ENCODE data around the gene CFAP46. TPM values are rescaled to one million over a fixed set of nuclear protein-coding genes. Genes with fewer than 3 reads are reported as not detected.
"Not testable (repeated sequence)": the region's sequence is repeated elsewhere in the genome, so short reads cannot be mapped to it uniquely, and the experiment has no call there.

Gene CFAP46
- total RNA-seq, 2 experiments from 2014 or later: 0.07 TPM; not detected in 1

GRCh38 chr10:132798876-132799275 is 143.5 kb downstream of the CFAP46 start:
- CTCF ChIA-PET: no interaction called here

GRCh38 chr10:132798403-132798802 is 144.0 kb downstream of the CFAP46 start:
- no peak overlapping the region for H3K4me3 Mint-ChIP-seq
- no peaks in the 10 kb centered on the region for H3K36me3 Mint-ChIP-seq
- intact Hi-C loops (cut with micrococcal nuclease): no loop called here
- no peaks in the 10 kb centered on the region for H3K9me3 Mint-ChIP-seq
- CTCF ChIA-PET: no interaction called here
- no peaks in the 10 kb centered on the region for H3K4me1 Mint-ChIP-seq (ENCODE audit: low read depth)
- H3K27me3 Mint-ChIP-seq: no peaks in the 10 kb centered on the region
- no peak for DNase-seq
- no peak overlapping the region for H3K27ac Mint-ChIP-seq
- POLR2A ChIA-PET: no interaction called here

More at GRCh38 chr10:132798876-132799275, 143.5 kb downstream of the CFAP46 start:
- no peak for DNase-seq
- POLR2A ChIA-PET: no interaction called here
- H3K27me3 Mint-ChIP-seq: no peaks in the 10 kb centered on the region
- no peaks in the 10 kb centered on the region for H3K4me1 Mint-ChIP-seq (ENCODE audit: low read depth)
- no peak overlapping the region for H3K27ac Mint-ChIP-seq
- H3K4me3 Mint-ChIP-seq: no peak overlapping the region
- H3K36me3 Mint-ChIP-seq: no peaks in the 10 kb centered on the region
- intact Hi-C loops (cut with micrococcal nuclease): no loop called here
- H3K9me3 Mint-ChIP-seq: no peaks in the 10 kb centered on the region

GRCh38 chr10:132797986-132798385 is 144.4 kb downstream of the CFAP46 start:
- H3K4me1 Mint-ChIP-seq (ENCODE audit: low read depth); CTCF ChIA-PET; POLR2A ChIA-PET: not testable (repeated sequence)

GRCh38 chr10:132796846-132797245 is 145.5 kb downstream of the CFAP46 start:
- H3K36me3 Mint-ChIP-seq: no peaks in the 10 kb centered on the region
- H3K4me1 Mint-ChIP-seq (ENCODE audit: low read depth): no peaks in the 10 kb centered on the region
- ChIA-PET POLR2A (no interaction called here), CTCF (no interaction called here)
- intact Hi-C loops (cut with micrococcal nuclease): no loop called here
- no peak overlapping the region for H3K4me3 Mint-ChIP-seq
- H3K9me3 Mint-ChIP-seq: no peaks in the 10 kb centered on the region
- no peak for DNase-seq
- no peak overlapping the region for H3K27ac Mint-ChIP-seq
- no peaks in the 10 kb centered on the region for H3K27me3 Mint-ChIP-seq

More at GRCh38 chr10:132797986-132798385, 144.4 kb downstream of the CFAP46 start:
- intact Hi-C loops (cut with micrococcal nuclease); H3K27ac Mint-ChIP-seq; H3K9me3 Mint-ChIP-seq; H3K36me3 Mint-ChIP-seq; H3K4me3 Mint-ChIP-seq; DNase-seq; H3K27me3 Mint-ChIP-seq: not testable (repeated sequence)

GRCh38 chr10:132793871-132794849 is 148.2 kb downstream of the CFAP46 start:
- H3K36me3 Mint-ChIP-seq: no peaks in the 10 kb centered on the region
- intact Hi-C loops (cut with micrococcal nuclease): no loop called here
- ChIA-PET CTCF (interaction anchor here (3.1 kb wide), 1 partner anchor 139 kb away, joined by 15 read pairs; no protein-coding TSS in a partner anchor), POLR2A (no interaction called here)
- no peaks in the 10 kb centered on the region for H3K9me3 Mint-ChIP-seq
- H3K4me1 Mint-ChIP-seq (ENCODE audit: low read depth): no peaks in the 10 kb centered on the region
- H3K27ac Mint-ChIP-seq: no peak overlapping the region
- H3K27me3 Mint-ChIP-seq: peaks cover 3% of the 10 kb centered on the region
- no peak for DNase-seq
- no peak overlapping the region for H3K4me3 Mint-ChIP-seq

GRCh38 chr10:132793213-132793612 is 149.2 kb downstream of the CFAP46 start:
- no peaks in the 10 kb centered on the region for H3K4me1 Mint-ChIP-seq (ENCODE audit: low read depth)
- intact Hi-C loops (cut with micrococcal nuclease): no loop called here
- H3K27me3 Mint-ChIP-seq: peaks cover 6% of the 10 kb centered on the region
- no peaks in the 10 kb centered on the region for H3K9me3 Mint-ChIP-seq
- no peak overlapping the region for H3K4me3 Mint-ChIP-seq
- no peak for DNase-seq
- no peak overlapping the region for H3K27ac Mint-ChIP-seq
- POLR2A ChIA-PET: no interaction called here
- CTCF ChIA-PET: interaction anchor here (3.1 kb wide), 1 partner anchor 138 kb away, joined by 15 read pairs; no protein-coding TSS in a partner anchor
- no peaks in the 10 kb centered on the region for H3K36me3 Mint-ChIP-seq

- Mint-ChIP-seq H3K9me3 (no peaks in the 10 kb centered on the region), H3K4me3 (no peak overlapping the region), H3K4me1 (ENCODE audit: low read depth) (no peaks in the 10 kb centered on the region), H3K27me3 (peaks cover 6% of the 10 kb centered on the region), H3K36me3 (no peaks in the 10 kb centered on the region), H3K27ac (no peak overlapping the region)
- POLR2A ChIA-PET: no interaction called here
- intact Hi-C loops (cut with micrococcal nuclease): no loop called here
- DNase-seq: no peak
- CTCF ChIA-PET: interaction anchor here (3.1 kb wide), 1 partner anchor 138 kb away, joined by 15 read pairs; no protein-coding TSS in a partner anchor
These were observed 149.6 kb downstream of the CFAP46 start for GRCh38 chr10:132792796-132793195.

- DNase-seq; H3K27me3 Mint-ChIP-seq; H3K27ac Mint-ChIP-seq; H3K4me1 Mint-ChIP-seq (ENCODE audit: low read depth); H3K4me3 Mint-ChIP-seq; H3K9me3 Mint-ChIP-seq; H3K36me3 Mint-ChIP-seq; intact Hi-C loops (cut with micrococcal nuclease); POLR2A ChIA-PET: not testable (repeated sequence)
- CTCF ChIA-PET: interaction anchor here (3.1 kb wide), 1 partner anchor 137 kb away, joined by 15 read pairs; no protein-coding TSS in a partner anchor
These were observed 150.3 kb downstream of the CFAP46 start for GRCh38 chr10:132792099-132792498.

GRCh38 chr10:132790934-132791829 is 151.2 kb downstream of the CFAP46 start:
- no peak for DNase-seq
- ChIA-PET POLR2A (no interaction called here), CTCF (interaction anchor here (1.5 kb wide), 1 partner anchor 136 kb away, joined by 5 read pairs; no protein-coding TSS in a partner anchor)
- no peak overlapping the region for H3K4me3 Mint-ChIP-seq
- H3K9me3 Mint-ChIP-seq: no peaks in the 10 kb centered on the region
- no peaks in the 10 kb centered on the region for H3K4me1 Mint-ChIP-seq (ENCODE audit: low read depth)
- H3K36me3 Mint-ChIP-seq: no peaks in the 10 kb centered on the region
- H3K27me3 Mint-ChIP-seq: peaks cover 6% of the 10 kb centered on the region
- H3K27ac Mint-ChIP-seq: no peak overlapping the region
- intact Hi-C loops (cut with micrococcal nuclease): no loop called here

- ChIA-PET POLR2A (no interaction called here), CTCF (interaction anchor here (1.5 kb wide), 1 partner anchor 136 kb away, joined by 5 read pairs; no protein-coding TSS in a partner anchor)
- no peaks in the 10 kb centered on the region for H3K4me1 Mint-ChIP-seq (ENCODE audit: low read depth)
- no peak overlapping the region for H3K4me3 Mint-ChIP-seq
- intact Hi-C loops (cut with micrococcal nuclease): no loop called here
- H3K27ac Mint-ChIP-seq: no peak overlapping the region
- no peaks in the 10 kb centered on the region for H3K36me3 Mint-ChIP-seq
- peaks cover 6% of the 10 kb centered on the region for H3K27me3 Mint-ChIP-seq
- H3K9me3 Mint-ChIP-seq: no peaks in the 10 kb centered on the region
- DNase-seq: no peak
These were observed 151.9 kb downstream of the CFAP46 start for GRCh38 chr10:132790470-132790869.

GRCh38 chr10:132789659-132790148 is 152.7 kb downstream of the CFAP46 start:
- Mint-ChIP-seq H3K4me3 (no peak overlapping the region), H3K36me3 (no peaks in the 10 kb centered on the region), H3K27ac (no peak overlapping the region), H3K27me3 (peaks cover 9% of the 10 kb centered on the region), H3K9me3 (no peaks in the 10 kb centered on the region), H3K4me1 (ENCODE audit: low read depth) (no peaks in the 10 kb centered on the region)
- ChIA-PET POLR2A (no interaction called here), CTCF (interaction anchor here (1.5 kb wide), 1 partner anchor 135 kb away, joined by 5 read pairs; no protein-coding TSS in a partner anchor)
- intact Hi-C loops (cut with micrococcal nuclease): loop anchor here (5.0 kb wide), 1 partner anchor 137 kb away; no protein-coding TSS in a partner anchor
- no peak for DNase-seq

- ChIA-PET POLR2A (no interaction called here), CTCF (interaction anchor here (1.0 kb wide), 1 partner anchor 134 kb away, joined by 4 read pairs; no protein-coding TSS in a partner anchor)
- H3K4me3 Mint-ChIP-seq: no peak overlapping the region
- no peak for DNase-seq
- no peaks in the 10 kb centered on the region for H3K36me3 Mint-ChIP-seq
- no peak overlapping the region for H3K27ac Mint-ChIP-seq
- peaks cover 11% of the 10 kb centered on the region for H3K27me3 Mint-ChIP-seq
- intact Hi-C loops (cut with micrococcal nuclease): loop anchor here (5.0 kb wide), 1 partner anchor 137 kb away; no protein-coding TSS in a partner anchor
- H3K4me1 Mint-ChIP-seq (ENCODE audit: low read depth): no peaks in the 10 kb centered on the region
- no peaks in the 10 kb centered on the region for H3K9me3 Mint-ChIP-seq
These were observed 153.5 kb downstream of the CFAP46 start for GRCh38 chr10:132788831-132789219.
